ENCODE results near the gene ANAPC13.

The ANAPC13 gene

GRCh38 chr3:134432236-134432635, 53.5 kb downstream of the ANAPC13 start:
- CTCF ChIA-PET = no interaction called here
- DNase-seq (ENCODE audit: extremely low spot score) = no peak
- TF ChIP-seq CTBP1 (IDR thresholded peaks at IDR 0.05; ENCODE audit: borderline replicate concordance) (no peak), ARNT (IDR thresholded peaks at IDR 0.05) (no peak), LEF1 (IDR thresholded peaks at IDR 0.05; ENCODE audit: borderline replicate concordance) (no peak), SUZ12 (IDR thresholded peaks at IDR 0.05) (no peak), L3MBTL2 (conservative IDR thresholded peaks at IDR 0.05) (no peak), ELF4 (IDR thresholded peaks at IDR 0.05) (no peak), ZNF384 (IDR thresholded peaks at IDR 0.05) (no peak), FOXA1 (IDR thresholded peaks at IDR 0.05) (no peak), NFRKB (IDR thresholded peaks at IDR 0.05) (no peak), BHLHE40 (IDR thresholded peaks at IDR 0.05; ENCODE audit: borderline replicate concordance) (no peak), HDGF (IDR thresholded peaks at IDR 0.05; ENCODE audit: borderline replicate concordance) (no peak), SP1 (IDR thresholded peaks at IDR 0.05) (no peak), PKNOX1 (IDR thresholded peaks at IDR 0.05) (no peak), FOXM1 (IDR thresholded peaks at IDR 0.05; ENCODE audit: borderline replicate concordance) (no peak), TARDBP (IDR thresholded peaks at IDR 0.05) (no peak), FOXK2 (IDR thresholded peaks at IDR 0.05) (no peak)
- POLR2A ChIA-PET = no interaction called here

DNA sequence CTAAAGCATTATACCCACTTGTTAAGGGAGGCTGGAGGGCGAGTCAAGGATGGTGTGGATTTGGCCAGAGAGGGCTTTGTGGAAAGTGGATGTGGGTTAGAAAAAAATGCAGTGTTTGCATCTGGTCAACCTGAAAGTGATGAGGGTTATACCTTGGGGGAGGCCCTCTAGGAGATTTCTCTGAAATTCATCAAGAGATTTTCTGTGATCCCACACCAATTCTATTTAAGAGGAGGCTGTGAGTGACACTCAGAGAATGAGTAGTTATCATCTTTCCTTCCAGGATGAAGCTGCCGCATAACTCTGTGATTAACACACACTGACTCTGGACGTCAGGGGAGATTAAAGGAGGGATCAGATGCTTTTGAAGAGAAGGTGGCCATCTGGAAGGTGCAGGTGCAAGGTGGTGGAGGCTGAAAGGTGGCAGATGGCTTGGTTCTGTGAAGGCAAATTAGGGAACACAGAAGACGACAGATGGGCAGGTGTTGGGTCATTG, 54.8 kb downstream of the ANAPC13 start:
- CTCF ChIA-PET = no interaction called here
- no peak for DNase-seq (ENCODE audit: extremely low spot score)
- TF ChIP-seq CTBP1 (IDR thresholded peaks at IDR 0.05; ENCODE audit: borderline replicate concordance) (no peak), NFRKB (IDR thresholded peaks at IDR 0.05) (no peak), L3MBTL2 (conservative IDR thresholded peaks at IDR 0.05) (no peak), FOXK2 (IDR thresholded peaks at IDR 0.05) (no peak), LEF1 (IDR thresholded peaks at IDR 0.05; ENCODE audit: borderline replicate concordance) (no peak), SUZ12 (IDR thresholded peaks at IDR 0.05) (no peak), ARNT (IDR thresholded peaks at IDR 0.05) (no peak), TARDBP (IDR thresholded peaks at IDR 0.05) (no peak), HDGF (IDR thresholded peaks at IDR 0.05; ENCODE audit: borderline replicate concordance) (no peak), PKNOX1 (IDR thresholded peaks at IDR 0.05) (no peak), ZNF384 (IDR thresholded peaks at IDR 0.05) (no peak), ELF4 (IDR thresholded peaks at IDR 0.05) (no peak), SP1 (IDR thresholded peaks at IDR 0.05) (no peak), BHLHE40 (IDR thresholded peaks at IDR 0.05; ENCODE audit: borderline replicate concordance) (no peak)
- POLR2A ChIA-PET = no interaction called here

GRCh38 chr3:134430174-134430573, 55.6 kb downstream of the ANAPC13 start:
- CTCF ChIA-PET = no interaction called here
- DNase-seq (ENCODE audit: extremely low spot score) = no peak
- POLR2A ChIA-PET = no interaction called here
- TF ChIP-seq BHLHE40 (IDR thresholded peaks at IDR 0.05; ENCODE audit: borderline replicate concordance) (no peak), SUZ12 (IDR thresholded peaks at IDR 0.05) (no peak), PKNOX1 (IDR thresholded peaks at IDR 0.05) (no peak), LEF1 (IDR thresholded peaks at IDR 0.05; ENCODE audit: borderline replicate concordance) (no peak), CTBP1 (IDR thresholded peaks at IDR 0.05; ENCODE audit: borderline replicate concordance) (no peak), ZNF384 (IDR thresholded peaks at IDR 0.05) (no peak), L3MBTL2 (conservative IDR thresholded peaks at IDR 0.05) (no peak), NFRKB (IDR thresholded peaks at IDR 0.05) (no peak), TARDBP (IDR thresholded peaks at IDR 0.05) (no peak)

DNA sequence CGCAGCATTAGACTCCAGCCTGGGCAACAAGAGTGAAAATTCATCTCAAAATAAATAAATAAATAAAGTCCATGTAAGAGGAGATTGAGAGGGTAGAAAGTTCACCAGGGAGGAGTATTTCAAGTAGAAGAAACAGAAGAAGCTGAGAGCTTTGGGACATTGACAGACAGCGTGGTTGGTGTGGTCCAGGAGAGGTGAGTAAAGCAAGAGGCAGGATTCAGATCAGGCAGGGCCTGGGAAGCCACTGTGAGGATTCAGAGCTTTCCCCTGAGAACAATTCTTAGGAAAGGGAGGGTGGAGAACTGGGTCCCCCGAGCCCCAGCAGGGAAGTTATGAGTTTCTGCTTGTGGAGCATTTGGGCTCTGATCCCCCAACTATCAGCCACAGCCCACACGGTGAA, 57.4 kb downstream of the ANAPC13 start:
- DNase-seq (ENCODE audit: extremely low spot score) = no peak
- no peak for TF ChIP-seq NFRKB (IDR thresholded peaks at IDR 0.05)
- no peak for TF ChIP-seq SP1 (IDR thresholded peaks at IDR 0.05)
- no peak for TF ChIP-seq PKNOX1 (IDR thresholded peaks at IDR 0.05)
- no peak for TF ChIP-seq ARNT (IDR thresholded peaks at IDR 0.05)
- no peak for TF ChIP-seq HDGF (IDR thresholded peaks at IDR 0.05; ENCODE audit: borderline replicate concordance)
- TF ChIP-seq LEF1 (IDR thresholded peaks at IDR 0.05; ENCODE audit: borderline replicate concordance) = no peak
- TF ChIP-seq ELF4 (IDR thresholded peaks at IDR 0.05) = no peak
- TF ChIP-seq SUZ12 (IDR thresholded peaks at IDR 0.05) = no peak
- no peak for TF ChIP-seq TARDBP (IDR thresholded peaks at IDR 0.05)
- TF ChIP-seq FOXM1 (IDR thresholded peaks at IDR 0.05; ENCODE audit: borderline replicate concordance) = no peak
- no peak for TF ChIP-seq CTBP1 (IDR thresholded peaks at IDR 0.05; ENCODE audit: borderline replicate concordance)
- TF ChIP-seq L3MBTL2 (conservative IDR thresholded peaks at IDR 0.05) = no peak
- POLR2A ChIA-PET = no interaction called here
- CTCF ChIA-PET = no interaction called here
